GM23338 (cell line): ENCODE results near the gene CADPS. TPM values are rescaled to one million over a fixed set of nuclear protein-coding genes. Genes with fewer than 3 reads are reported as not detected.

Source experiments
- ATAC-seq: fragments of 200-7000 bp; cut with Tn5 transposase; 3 replicates; pipeline ENCODE4 v1.9.1; 2020
- DNase-seq: peaks from one replicate; pipeline ENCODE4 v3.0.0-alpha.2; 2015; ENCODE audit warnings: low spot score
- H2AFZ ChIP-seq: fragments of 200-600 bp; sonication (generic); 2 replicates; pipeline ENCODE4 v1.8.0; 2016; ENCODE audit warnings: antibody characterized with exemption, mild to moderate bottlenecking, moderate library complexity
- H3F3A ChIP-seq: fragments of 200-600 bp; sonication (generic); replicated peaks from 2 replicates; pipeline ENCODE4 v1.8.0; 2017; ENCODE audit warnings: antibody characterized with exemption, mixed run types, low read depth
- H3K27ac ChIP-seq: fragments of 200-600 bp; sonication (generic); 2 replicates; pipeline ENCODE4 v1.6.1; 2016; ENCODE audit warnings: low read depth
- H3K27me3 ChIP-seq: fragments of 200-600 bp; sonication (generic); 2 replicates; pipeline ENCODE4 v1.8.0; 2016; ENCODE audit warnings: mild to moderate bottlenecking, mixed run types, moderate library complexity; ENCODE audit not compliant: insufficient read depth
- H3K36me3 ChIP-seq: fragments of 200-600 bp; sonication (generic); 2 replicates; pipeline ENCODE4 v1.8.0; 2016; ENCODE audit warnings: mild to moderate bottlenecking; ENCODE audit not compliant: insufficient read depth
- H3K4me1 ChIP-seq: fragments of 200-600 bp; sonication (generic); 2 replicates; pipeline ENCODE4 v1.8.0; 2016; ENCODE audit warnings: mild to moderate bottlenecking, moderate library complexity; ENCODE audit not compliant: insufficient read depth
- H3K4me2 ChIP-seq: fragments of 200-600 bp; sonication (generic); 2 replicates; pipeline ENCODE4 v1.7.1; 2017; ENCODE audit warnings: mixed run types
- H3K4me3 ChIP-seq: fragments of 200-600 bp; sonication (generic); 2 replicates; pipeline ENCODE4 v1.6.1; 2016; ENCODE audit warnings: mixed run types
- H3K79me2 ChIP-seq: fragments of 200-600 bp; sonication (generic); replicated peaks from 2 replicates; pipeline ENCODE4 v1.8.0; 2017; ENCODE audit warnings: mild to moderate bottlenecking; ENCODE audit not compliant: insufficient read depth
- H3K9me2 ChIP-seq: fragments of 200-600 bp; sonication (generic); 2 replicates; pipeline ENCODE4 v1.8.0; 2017; ENCODE audit not compliant: insufficient read depth
- H4K20me1 ChIP-seq: fragments of 200-600 bp; sonication (generic); replicated peaks from 2 replicates; pipeline ENCODE4 v1.8.0; 2017; ENCODE audit warnings: mild to moderate bottlenecking; ENCODE audit not compliant: insufficient read depth
- H3K27ac Mint-ChIP-seq: 2 replicates; pipeline ENCODE4 v1.8.0; 2020; ENCODE audit warnings: inconsistent platforms, mild to moderate bottlenecking, moderate library complexity, mixed read lengths
- H3K27me3 Mint-ChIP-seq: 3 replicates; pipeline ENCODE4 v1.8.0; 2022; ENCODE audit warnings: low read depth, mild to moderate bottlenecking, moderate library complexity, mixed read lengths, inconsistent platforms; ENCODE audit not compliant: insufficient read depth, poor library complexity
- H3K36me3 Mint-ChIP-seq: 3 replicates; pipeline ENCODE4 v1.8.0; 2021; ENCODE audit warnings: low read depth, mild to moderate bottlenecking, inconsistent platforms, moderate library complexity, mixed read lengths
- H3K4me1 Mint-ChIP-seq: 3 replicates; pipeline ENCODE4 v1.8.0; 2020; ENCODE audit warnings: mild to moderate bottlenecking, inconsistent platforms, mixed read lengths
- H3K4me3 Mint-ChIP-seq: 3 replicates; pipeline ENCODE4 v1.8.0; 2021; ENCODE audit warnings: moderate library complexity, mild to moderate bottlenecking, inconsistent platforms, mixed read lengths
- H3K9me3 Mint-ChIP-seq: 3 replicates; pipeline ENCODE4 v1.8.0; 2020; ENCODE audit warnings: moderate library complexity, mild to moderate bottlenecking, inconsistent platforms, mixed read lengths
- CREB1 ChIP-seq: fragments of 250-450 bp; sonication (Bioruptor Pico); IDR thresholded peaks from 2 replicates; pipeline ENCODE4 v1.5.0; 2020; ENCODE audit warnings: low read depth, mild to moderate bottlenecking, moderate library complexity
- CTCF ChIP-seq, 2 experiments: fragments of 200-600 bp in 1 of 2; sonication (generic) in 1 of 2; conservative IDR thresholded peaks; 2 replicates each; pipeline versions ENCODE4 v1.5.1 to v1.6.1; 2016 to 2017; ENCODE audit warnings: antibody characterized with exemption in 2 of 2, low read depth in 2 of 2, mild to moderate bottlenecking in 2 of 2, moderate library complexity in 1 of 2
- ETS1 ChIP-seq: IDR thresholded peaks from 2 replicates; pipeline ENCODE4 v1.6.1; 2016; ENCODE audit warnings: antibody characterized with exemption
- EZH2 ChIP-seq: fragments of 200-600 bp; sonication (generic); IDR thresholded peaks from one replicate; pipeline ENCODE4 v1.8.0; 2017; ENCODE audit warnings: antibody characterized with exemption, mild to moderate bottlenecking, low read depth; ENCODE audit not compliant: unreplicated experiment
- EZH2phosphoT487 ChIP-seq: fragments of 200-600 bp; sonication (generic); IDR thresholded peaks from one replicate; pipeline ENCODE4 v1.8.1; 2018; ENCODE audit warnings: antibody characterized with exemption; ENCODE audit not compliant: unreplicated experiment
- JUNB ChIP-seq: IDR thresholded peaks from one replicate; pipeline ENCODE4 v1.6.1; 2016; ENCODE audit warnings: antibody characterized with exemption; ENCODE audit not compliant: unreplicated experiment
- NANOG ChIP-seq: IDR thresholded peaks from 2 replicates; pipeline ENCODE4 v1.6.1; 2016; ENCODE audit warnings: antibody characterized with exemption, borderline replicate concordance
- POLR2AphosphoS5 ChIP-seq: IDR thresholded peaks from 2 replicates; pipeline ENCODE4 v1.6.1; 2016; ENCODE audit warnings: antibody characterized with exemption, low read depth
- STAT1 ChIP-seq: IDR thresholded peaks from one replicate; pipeline ENCODE4 v1.6.1; 2016; ENCODE audit warnings: antibody characterized with exemption; ENCODE audit not compliant: unreplicated experiment
- ZNF114 ChIP-seq: fragments of 250-450 bp; sonication (Bioruptor Pico); IDR thresholded peaks from 2 replicates; pipeline ENCODE4 v1.5.0; 2020; ENCODE audit warnings: mild to moderate bottlenecking, moderate library complexity
- ZNF331 ChIP-seq: fragments of 250-450 bp; sonication (Bioruptor Pico); IDR thresholded peaks from 2 replicates; pipeline ENCODE4 v1.5.0; 2020; ENCODE audit warnings: low read depth, mild to moderate bottlenecking, moderate library complexity
- ZNF462 ChIP-seq: fragments of 250-450 bp; sonication (Bioruptor Pico); IDR thresholded peaks from 2 replicates; pipeline ENCODE4 v1.5.0; 2020; ENCODE audit warnings: mild to moderate bottlenecking, moderate library complexity
- polyA plus RNA-seq: library from polyadenylated mRNA; unstranded; fragments of >200 nt; fragmentation: Nextera tagmentation; extraction: Ambion mirVana; gene quantifications from 2 replicates; pipeline ENCODE4 v1.2.1, GENCODE V29; 2016
- total RNA-seq: library from RNA; depleted of rRNA; stranded (reverse); fragments of >200 nt; shearing (Covaris generic); gene quantifications from 2 replicates; pipeline ENCODE4 v1.2.3, GENCODE V29; 2014
- TF ChIP-seq, protein P1 (sequence below): IDR thresholded peaks from one replicate; pipeline ENCODE4 v1.6.1; 2018; ENCODE audit warnings: antibody characterized with exemption; ENCODE audit not compliant: unreplicated experiment

Gene CADPS
- total and polyA plus RNA-seq, 2 experiments from 2014 or later: 14.7 to 22.0 TPM

DNA sequence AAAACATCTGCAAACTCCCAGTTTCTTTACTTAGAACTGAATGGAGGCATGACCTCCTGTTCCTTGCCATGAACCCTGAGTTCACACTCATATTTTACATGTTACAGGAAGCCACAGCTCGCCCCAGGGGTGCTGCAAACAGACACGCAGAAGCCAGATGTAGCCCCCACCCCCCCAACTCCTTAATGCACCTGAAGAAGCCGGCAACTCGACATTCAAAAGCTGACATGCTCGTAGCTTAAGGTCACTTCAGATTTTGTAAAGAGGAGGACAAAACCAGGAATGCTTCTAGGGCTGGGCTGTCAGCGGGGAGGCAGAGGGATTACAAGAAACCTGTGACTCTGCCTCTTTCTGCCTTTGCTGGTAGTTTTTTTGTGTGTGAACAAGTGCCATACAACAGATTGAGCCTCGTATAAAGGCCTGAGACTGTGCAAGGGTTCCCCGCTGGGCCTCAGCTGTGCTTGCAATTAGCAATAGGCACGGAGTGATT lies 459.9 kb downstream of the CADPS start:
- no peaks in the 10 kb centered on the region for H4K20me1 ChIP-seq
- H3K4me1 ChIP-seq: peaks cover 24% of the 10 kb centered on the region
- Mint-ChIP-seq H3K27me3 (peaks cover 6% of the 10 kb centered on the region), H3K4me1 (peaks cover 39% of the 10 kb centered on the region), H3K27ac (peak overlapping the region; percentile 93), H3K36me3 (no peaks in the 10 kb centered on the region), H3K9me3 (no peaks in the 10 kb centered on the region), H3K4me3 (peak overlapping the region; percentile 70)
- H3F3A ChIP-seq: no peaks in the 10 kb centered on the region
- H3K9me2 ChIP-seq: peaks cover 9% of the 10 kb centered on the region
- DNase-seq (peak; percentile 90), ATAC-seq (peak; percentile 86)
- H3K4me3 ChIP-seq: peak overlapping the region; percentile 44
- peak overlapping the region; percentile 73 for H3K27ac ChIP-seq
- H3K36me3 ChIP-seq: no peaks in the 10 kb centered on the region
- peak overlapping the region; percentile 71 for H3K4me2 ChIP-seq
- H3K27me3 ChIP-seq: no peaks in the 10 kb centered on the region
- H3K79me2 ChIP-seq: no peaks in the 10 kb centered on the region
- TF ChIP-seq CTCF (conservative IDR thresholded peaks at IDR 0.05; ENCODE audit: low read depth in 2 of 2) (no peak), EZH2phosphoT487 (no peak), CREB1 (CRISPR knock-in tag) (no peak), JUNB (no peak), ZNF114 (CRISPR knock-in tag) (no peak), EZH2 (no peak), ZNF331 (CRISPR knock-in tag) (no peak), NANOG (no peak), ETS1 (no peak), STAT1 (no peak), POLR2AphosphoS5 (no peak), ZNF462 (CRISPR knock-in tag) (no peak)
- TF ChIP-seq, protein P1, sequence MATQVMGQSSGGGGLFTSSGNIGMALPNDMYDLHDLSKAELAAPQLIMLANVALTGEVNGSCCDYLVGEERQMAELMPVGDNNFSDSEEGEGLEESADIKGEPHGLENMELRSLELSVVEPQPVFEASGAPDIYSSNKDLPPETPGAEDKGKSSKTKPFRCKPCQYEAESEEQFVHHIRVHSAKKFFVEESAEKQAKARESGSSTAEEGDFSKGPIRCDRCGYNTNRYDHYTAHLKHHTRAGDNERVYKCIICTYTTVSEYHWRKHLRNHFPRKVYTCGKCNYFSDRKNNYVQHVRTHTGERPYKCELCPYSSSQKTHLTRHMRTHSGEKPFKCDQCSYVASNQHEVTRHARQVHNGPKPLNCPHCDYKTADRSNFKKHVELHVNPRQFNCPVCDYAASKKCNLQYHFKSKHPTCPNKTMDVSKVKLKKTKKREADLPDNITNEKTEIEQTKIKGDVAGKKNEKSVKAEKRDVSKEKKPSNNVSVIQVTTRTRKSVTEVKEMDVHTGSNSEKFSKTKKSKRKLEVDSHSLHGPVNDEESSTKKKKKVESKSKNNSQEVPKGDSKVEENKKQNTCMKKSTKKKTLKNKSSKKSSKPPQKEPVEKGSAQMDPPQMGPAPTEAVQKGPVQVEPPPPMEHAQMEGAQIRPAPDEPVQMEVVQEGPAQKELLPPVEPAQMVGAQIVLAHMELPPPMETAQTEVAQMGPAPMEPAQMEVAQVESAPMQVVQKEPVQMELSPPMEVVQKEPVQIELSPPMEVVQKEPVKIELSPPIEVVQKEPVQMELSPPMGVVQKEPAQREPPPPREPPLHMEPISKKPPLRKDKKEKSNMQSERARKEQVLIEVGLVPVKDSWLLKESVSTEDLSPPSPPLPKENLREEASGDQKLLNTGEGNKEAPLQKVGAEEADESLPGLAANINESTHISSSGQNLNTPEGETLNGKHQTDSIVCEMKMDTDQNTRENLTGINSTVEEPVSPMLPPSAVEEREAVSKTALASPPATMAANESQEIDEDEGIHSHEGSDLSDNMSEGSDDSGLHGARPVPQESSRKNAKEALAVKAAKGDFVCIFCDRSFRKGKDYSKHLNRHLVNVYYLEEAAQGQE: no peak
- H2AFZ ChIP-seq: no peak overlapping the region
